Lower leg skin (tissue), 4 donors: ENCODE results near the gene SLC22A23. TPM values are rescaled to one million over a fixed set of nuclear protein-coding genes. Genes with fewer than 3 reads are reported as not detected.

Source experiments
- DNase-seq, 2 donors: peaks; one replicate each; pipeline ENCODE4 v3.0.0-alpha.2; 2019; ENCODE audit warnings: low spot score in 2 of 2
- H3K4me3 ChIP-seq: fragments of 200-600 bp; sonication (generic); 2 replicates; pipeline ENCODE4 v1.5.1; 2017; ENCODE audit warnings: mild to moderate bottlenecking, low read depth; ENCODE audit not compliant: poor library complexity, severe bottlenecking
- CTCF ChIP-seq, 3 donors: fragments of 450-650 bp; IDR thresholded peaks; one replicate each; pipeline ENCODE4 v1.5.1; 2016; ENCODE audit warnings: antibody characterized with exemption in 3 of 3, mild to moderate bottlenecking in 3 of 3, moderate library complexity in 2 of 3
- POLR2A ChIP-seq, 2 donors: fragments of 450-650 bp; IDR thresholded peaks; one replicate each; pipeline ENCODE4 v1.6.1; 2016 to 2017; ENCODE audit warnings: antibody characterized with exemption in 2 of 2, mild to moderate bottlenecking in 1 of 2, moderate library complexity in 1 of 2
- WGBS, 2 donors: methylation state at CpG; one replicate each; pipeline ENCODE4 v1.1.5; 2018; 5-methylcytosine and 5-hydroxymethylcytosine counted together
- intact Hi-C: fragments of 100-400 bp; cut with DNase I; formaldehyde crosslinking; loops from one replicate; pipeline ENCODE4 v1.15.0; 2023; ENCODE audit warnings: low total_unique reads
- total RNA-seq, 4 donors: library from RNA; depleted of rRNA; stranded (reverse); fragments of >200 nt; gene quantifications; one replicate each; pipeline ENCODE4 v1.1.0, GENCODE V29; 2016

The SLC22A23 gene
- total RNA-seq, 4 donors from 2014 or later = 29.2 to 50.7 (median 43.2) TPM

- TF ChIP-seq CTCF (IDR thresholded peaks at IDR 0.05) (no peak), POLR2A (IDR thresholded peaks at IDR 0.05) (no peak)
- intact Hi-C loops = loop anchor here (5.0 kb wide), 1 partner anchor 459 kb away; no protein-coding TSS in a partner anchor
- no peak for DNase-seq
- WGBS, 2 donors = 47 to 76% methylated on average over 9 of the region's 9 CpGs
- H3K4me3 ChIP-seq = no peak overlapping the region
Observed at GRCh38 chr6:3277851-3278416, 178.9 kb downstream of the SLC22A23 start.

- TF ChIP-seq CTCF (IDR thresholded peaks at IDR 0.05) (no peak), POLR2A (IDR thresholded peaks at IDR 0.05) (no peak)
- H3K4me3 ChIP-seq = no peak overlapping the region
- WGBS, 2 donors = 65 to 66% methylated on average over 12 of the region's 12 CpGs
- no peak for DNase-seq
- intact Hi-C loops = loop anchor here (5.0 kb wide), 1 partner anchor 460 kb away; no protein-coding TSS in a partner anchor
Observed at GRCh38 chr6:3277251-3277650, 179.6 kb downstream of the SLC22A23 start.

GRCh38 chr6:3276174-3277167, 180.4 kb downstream of the SLC22A23 start:
- no peak overlapping the region for H3K4me3 ChIP-seq
- intact Hi-C loops = loop anchor here (5.0 kb wide), 1 partner anchor 461 kb away; no protein-coding TSS in a partner anchor
- WGBS, 2 donors = 81 to 82% methylated on average over 20 of the region's 20 CpGs
- TF ChIP-seq CTCF (IDR thresholded peaks at IDR 0.05) = no peak
- TF ChIP-seq POLR2A (IDR thresholded peaks at IDR 0.05) = no peak
- no peak for DNase-seq

GRCh38 chr6:3273707-3274521, 182.9 kb downstream of the SLC22A23 start:
- no peak overlapping the region for H3K4me3 ChIP-seq
- no peak for TF ChIP-seq POLR2A (IDR thresholded peaks at IDR 0.05)
- TF ChIP-seq CTCF (IDR thresholded peaks at IDR 0.05) = no peak
- intact Hi-C loops = no loop called here
- 75 to 82% methylated on average over 9 of the region's 9 CpGs for WGBS, 2 donors
- DNase-seq = no peak

GRCh38 chr6:3272911-3273547, 183.8 kb downstream of the SLC22A23 start:
- no peak for DNase-seq
- intact Hi-C loops = no loop called here
- H3K4me3 ChIP-seq = no peak overlapping the region
- 87 to 93% methylated on average over 20 to 32 of the region's 32 CpGs for WGBS, 2 donors
- TF ChIP-seq CTCF (IDR thresholded peaks at IDR 0.05) (no peak), POLR2A (IDR thresholded peaks at IDR 0.05) (no peak)
